ENCODE results near the gene CRHR2. TPM values are rescaled to one million over a fixed set of nuclear protein-coding genes. Genes with fewer than 3 reads are reported as not detected.

CRHR2 gene
- total and polyA plus RNA-seq, 2 of the 13 experiments (the other 11 are each of a cell fraction or from before 2014, with no cell fraction given), result not detected

DNA sequence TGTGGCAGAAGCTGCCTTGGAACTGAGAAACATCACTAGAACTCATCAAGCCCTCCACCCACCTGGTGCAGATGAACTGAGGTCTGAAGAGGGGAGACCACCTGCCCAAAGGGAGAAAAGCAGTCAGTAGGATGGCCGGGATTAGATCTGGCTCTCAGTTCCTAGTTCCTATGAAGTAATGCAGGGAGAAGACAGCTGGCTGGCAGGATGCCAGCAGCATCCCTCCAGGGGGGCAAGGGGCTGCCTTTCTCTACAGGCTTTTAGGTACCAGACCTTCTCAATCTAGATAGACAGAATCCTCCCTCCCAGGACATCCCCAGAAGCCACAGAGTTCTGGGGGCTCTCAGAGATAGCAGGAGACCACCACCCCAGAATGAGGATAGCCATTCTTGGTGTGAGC is 7.8 kb downstream of the CRHR2 start:
- CTCF ChIA-PET (ENCODE audit: low intra/inter-chr PET ratio, low total read pairs), result no interaction called here
- no peak for ATAC-seq
- in situ Hi-C loops (cut with HindIII; ENCODE audit: extremely low pct_ligation_motif_present, low pct_unique_long_range_greater_than_20kb), result no loop called here
- intact Hi-C loops (cut with micrococcal nuclease; ENCODE audit: unreplicated experiment), result no loop called here
- H3K79me2 ChIP-seq (ENCODE audit: insufficient read depth, low read length), result no peaks in the 10 kb centered on the region
- 0% methylated on average over 1 of the region's 1 CpG for WGBS (ENCODE audit: low lambda C conversion rate)
- no TSS peak for BruUV-seq (replicated peaks)
- no peaks in the 10 kb centered on the region for H4K20me1 ChIP-seq (ENCODE audit: insufficient read depth, low read length)
- no peak overlapping the region for H3K27ac ChIP-seq (ENCODE audit: extremely low read length, insufficient read depth, low read length)
- H3K4me1 ChIP-seq (ENCODE audit: insufficient read depth, low read length), result no peaks in the 10 kb centered on the region
- FAIRE-seq, result no peak
- POLR2A ChIA-PET, result no interaction called here
- TF ChIP-seq ZSCAN25 (CRISPR knock-in tag; IDR thresholded peaks at IDR 0.05), result no peak
- TF ChIP-seq, protein P1, sequence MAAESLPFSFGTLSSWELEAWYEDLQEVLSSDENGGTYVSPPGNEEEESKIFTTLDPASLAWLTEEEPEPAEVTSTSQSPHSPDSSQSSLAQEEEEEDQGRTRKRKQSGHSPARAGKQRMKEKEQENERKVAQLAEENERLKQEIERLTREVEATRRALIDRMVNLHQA (CRISPR knock-in tag; IDR thresholded peaks at IDR 0.05), result no peak
- no peak for TF ChIP-seq ZNF788 (CRISPR knock-in tag; IDR thresholded peaks at IDR 0.05; ENCODE audit: borderline replicate concordance)
- no peak for TF ChIP-seq GTF3A (CRISPR knock-in tag; conservative IDR thresholded peaks at IDR 0.05)
- TF ChIP-seq NFKB2 (CRISPR knock-in tag; IDR thresholded peaks at IDR 0.05; ENCODE audit: borderline replicate concordance), result no peak
- TF ChIP-seq SALL2 (CRISPR knock-in tag; IDR thresholded peaks at IDR 0.05), result no peak
- TF ChIP-seq KLF13 (CRISPR knock-in tag; IDR thresholded peaks at IDR 0.05), result no peak
- no peak overlapping the region for H2AFZ ChIP-seq (ENCODE audit: low read length)
- no peaks in the 10 kb centered on the region for H3K36me3 ChIP-seq (replicated peaks in 1 of 2; ENCODE audit: control insufficient read depth in 1 of 2, insufficient read depth in 2 of 2, low read length in 2 of 2)
- no peak overlapping the region for H3K9ac ChIP-seq (ENCODE audit: insufficient read depth, low read depth, low read length)
- H3K27me3 ChIP-seq (ENCODE audit: control insufficient read depth in 1 of 2, insufficient read depth in 2 of 2, low read length in 2 of 2), result peaks cover 3 to 14% of the 10 kb centered on the region in 2 experiments; a peak in 3 of 5 replicates
- no peak overlapping the region for H3K4me2 ChIP-seq (ENCODE audit: low read depth, low read length)
- H3K4me3 ChIP-seq (replicated peaks in 1 of 3; ENCODE audit: insufficient read depth in 1 of 3, low read depth in 2 of 3, low read length in 3 of 3), result no peak overlapping the region
- no peaks in the 10 kb centered on the region for H3K9me3 ChIP-seq (ENCODE audit: low read length)
- DNase-seq (ENCODE audit: low spot score), result no peak

DNA sequence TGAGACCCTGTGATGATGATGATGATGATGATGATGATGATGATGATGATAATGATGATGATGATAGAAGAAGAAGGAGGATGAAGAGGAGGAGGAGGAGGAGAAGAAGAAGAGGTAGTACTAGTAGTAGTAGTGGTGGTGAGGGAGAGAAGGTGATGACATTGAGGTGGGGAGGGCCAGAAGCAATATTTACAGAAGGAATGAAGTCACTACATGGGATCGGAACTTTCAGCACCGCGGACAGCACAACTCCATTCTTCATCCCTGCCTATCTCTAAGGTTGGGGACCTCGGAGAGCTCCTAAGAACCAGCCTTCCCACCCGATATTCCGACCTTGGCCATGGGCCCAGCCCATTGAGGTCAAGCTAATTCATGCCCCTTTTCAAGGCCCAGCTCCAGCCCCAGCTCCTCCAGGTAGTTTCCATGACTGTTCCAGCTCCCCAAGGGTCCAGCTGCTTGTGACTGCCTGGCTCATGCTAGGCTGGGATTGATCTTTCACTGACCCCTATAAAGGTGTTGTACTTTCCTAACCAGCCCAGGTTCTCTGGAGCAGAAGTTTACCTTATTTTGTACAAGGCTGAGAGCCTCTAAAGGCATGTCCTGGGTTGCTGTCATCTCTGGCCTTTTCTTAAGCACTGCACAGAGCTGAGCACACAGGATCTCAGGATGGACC is 10.3 kb downstream of the CRHR2 start:
- peak; percentile 71 for ATAC-seq
- in situ Hi-C loops (cut with HindIII; ENCODE audit: extremely low pct_ligation_motif_present, low pct_unique_long_range_greater_than_20kb), result no loop called here
- CTCF ChIA-PET (ENCODE audit: low intra/inter-chr PET ratio, low total read pairs), result no interaction called here
- H3K4me2 ChIP-seq (ENCODE audit: low read depth, low read length), result no peak overlapping the region
- no peaks in the 10 kb centered on the region for H3K9me3 ChIP-seq (ENCODE audit: low read length)
- H3K4me1 ChIP-seq (ENCODE audit: insufficient read depth, low read length), result no peaks in the 10 kb centered on the region
- no peaks in the 10 kb centered on the region for H4K20me1 ChIP-seq (ENCODE audit: insufficient read depth, low read length)
- no peak overlapping the region for H3K27ac ChIP-seq (ENCODE audit: extremely low read length, insufficient read depth, low read length)
- H3K36me3 ChIP-seq (replicated peaks in 1 of 2; ENCODE audit: control insufficient read depth in 1 of 2, insufficient read depth in 2 of 2, low read length in 2 of 2), result no peaks in the 10 kb centered on the region
- 4% methylated on average over 6 of the region's 6 CpGs for WGBS (ENCODE audit: low lambda C conversion rate)
- POLR2A ChIA-PET, result no interaction called here
- H3K27me3 ChIP-seq (ENCODE audit: control insufficient read depth in 1 of 2, insufficient read depth in 2 of 2, low read length in 2 of 2), result peaks cover 1 to 3% of the 10 kb centered on the region in 2 experiments; a peak in 2 of 5 replicates
- no peak overlapping the region for H2AFZ ChIP-seq (ENCODE audit: low read length)
- no TSS peak for BruUV-seq (replicated peaks)
- H3K9ac ChIP-seq (ENCODE audit: insufficient read depth, low read depth, low read length), result no peak overlapping the region
- intact Hi-C loops (cut with micrococcal nuclease; ENCODE audit: unreplicated experiment), result no loop called here
- no peak overlapping the region for H3K4me3 ChIP-seq (replicated peaks in 1 of 3; ENCODE audit: insufficient read depth in 1 of 3, low read depth in 2 of 3, low read length in 3 of 3)
- peak; percentile 52 for DNase-seq (ENCODE audit: low spot score)
- H3K79me2 ChIP-seq (ENCODE audit: insufficient read depth, low read length), result no peaks in the 10 kb centered on the region
- FAIRE-seq, result no peak
- TF ChIP-seq, protein P2, sequence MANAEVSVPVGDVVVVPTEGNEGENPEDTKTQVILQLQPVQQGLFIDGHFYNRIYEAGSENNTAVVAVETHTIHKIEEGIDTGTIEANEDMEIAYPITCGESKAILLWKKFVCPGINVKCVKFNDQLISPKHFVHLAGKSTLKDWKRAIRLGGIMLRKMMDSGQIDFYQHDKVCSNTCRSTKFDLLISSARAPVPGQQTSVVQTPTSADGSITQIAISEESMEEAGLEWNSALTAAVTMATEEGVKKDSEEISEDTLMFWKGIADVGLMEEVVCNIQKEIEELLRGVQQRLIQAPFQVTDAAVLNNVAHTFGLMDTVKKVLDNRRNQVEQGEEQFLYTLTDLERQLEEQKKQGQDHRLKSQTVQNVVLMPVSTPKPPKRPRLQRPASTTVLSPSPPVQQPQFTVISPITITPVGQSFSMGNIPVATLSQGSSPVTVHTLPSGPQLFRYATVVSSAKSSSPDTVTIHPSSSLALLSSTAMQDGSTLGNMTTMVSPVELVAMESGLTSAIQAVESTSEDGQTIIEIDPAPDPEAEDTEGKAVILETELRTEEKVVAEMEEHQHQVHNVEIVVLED (CRISPR knock-in tag; IDR thresholded peaks at IDR 0.05; ENCODE audit: borderline replicate concordance), result no peak
- TF ChIP-seq ZNF337 (CRISPR knock-in tag; IDR thresholded peaks at IDR 0.05; ENCODE audit: borderline replicate concordance, low read depth) (0 out of 2 replicates have a peak, but pooled peaks have one; percentile 33), KLF12 (CRISPR knock-in tag; IDR thresholded peaks at IDR 0.05; ENCODE audit: borderline replicate concordance) (peak; percentile 35; the same call in 1 of the 2 replicates), IRF2 (CRISPR knock-in tag; IDR thresholded peaks at IDR 0.05) (peak; percentile 57; the same call in 1 of the 2 replicates), ATF7-NPFF (CRISPR knock-in tag; IDR thresholded peaks at IDR 0.05; ENCODE audit: low read depth) (peak; percentile 78; the same call in 1 of the 2 replicates), ELF3 (CRISPR knock-in tag; IDR thresholded peaks at IDR 0.05) (peak; percentile 83), ZFP41 (CRISPR knock-in tag; IDR thresholded peaks at IDR 0.05; ENCODE audit: borderline replicate concordance) (no peak), ZNF138 (CRISPR knock-in tag; IDR thresholded peaks at IDR 0.05; ENCODE audit: low read depth) (no peak), NR2F1 (CRISPR knock-in tag; IDR thresholded peaks at IDR 0.05) (no peak), NR2C2 (CRISPR knock-in tag; IDR thresholded peaks at IDR 0.05; ENCODE audit: borderline replicate concordance) (no peak), ZNF878 (CRISPR knock-in tag; IDR thresholded peaks at IDR 0.05) (peak; percentile 88)
